GM18508 (cell line): ENCODE results near the gene SPATC1L.
"Not testable (repeated sequence)": the region's sequence is repeated elsewhere in the genome, so short reads cannot be mapped to it uniquely, and the experiment has no call there.

Experiments used
- ATAC-seq: cut with Tn5 transposase; IDR thresholded peaks from one replicate; pipeline ENCODE4 v1.9.1; 2021; ENCODE audit warnings: moderate number of reproducible peaks; ENCODE audit not compliant: insufficient read depth, unreplicated experiment

Gene SPATC1L

DNA sequence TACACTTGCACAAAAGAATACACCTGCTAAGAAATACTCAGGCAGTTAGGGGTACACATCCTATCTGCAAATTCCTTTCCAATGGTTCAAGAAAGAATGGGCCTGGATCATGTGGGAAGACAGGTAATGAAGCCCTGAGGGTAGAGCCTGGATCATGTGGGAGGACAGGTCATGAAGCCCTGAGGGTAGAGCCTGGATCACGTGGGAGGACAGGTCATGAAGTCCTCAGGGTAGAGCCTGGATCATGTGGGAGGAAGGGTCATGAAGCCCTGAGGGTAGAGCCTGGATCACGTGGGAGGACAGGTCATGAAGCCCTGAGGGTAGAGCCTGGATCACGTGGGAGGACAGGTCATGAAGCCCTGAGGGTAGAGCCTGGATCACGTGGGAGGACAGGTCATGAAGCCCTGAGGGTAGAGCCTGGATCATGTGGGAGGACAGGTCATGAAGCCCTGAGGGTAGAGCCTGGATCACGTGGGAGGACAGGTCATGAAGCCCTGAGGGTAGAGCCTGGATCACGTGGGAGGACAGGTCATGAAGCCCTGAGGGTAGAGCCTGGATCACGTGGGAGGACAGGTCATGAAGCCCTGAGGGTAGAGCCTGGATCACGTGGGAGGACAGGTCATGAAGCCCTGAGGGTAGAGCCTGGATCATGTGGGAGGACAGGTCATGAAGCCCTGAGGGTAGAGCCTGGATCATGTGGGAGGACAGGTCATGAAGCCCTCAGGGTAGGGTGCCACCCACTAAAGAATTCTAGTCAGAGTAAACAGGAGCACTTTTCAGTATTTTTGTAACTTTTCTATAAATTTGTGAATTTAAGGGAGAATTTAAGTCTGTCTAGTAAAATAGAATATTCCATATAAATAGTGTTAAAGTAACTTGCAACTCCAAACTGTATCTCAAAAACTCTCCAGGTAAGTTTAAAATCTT is 16.9 kb upstream of the SPATC1L start:
- ATAC-seq, result not testable (repeated sequence)

DNA sequence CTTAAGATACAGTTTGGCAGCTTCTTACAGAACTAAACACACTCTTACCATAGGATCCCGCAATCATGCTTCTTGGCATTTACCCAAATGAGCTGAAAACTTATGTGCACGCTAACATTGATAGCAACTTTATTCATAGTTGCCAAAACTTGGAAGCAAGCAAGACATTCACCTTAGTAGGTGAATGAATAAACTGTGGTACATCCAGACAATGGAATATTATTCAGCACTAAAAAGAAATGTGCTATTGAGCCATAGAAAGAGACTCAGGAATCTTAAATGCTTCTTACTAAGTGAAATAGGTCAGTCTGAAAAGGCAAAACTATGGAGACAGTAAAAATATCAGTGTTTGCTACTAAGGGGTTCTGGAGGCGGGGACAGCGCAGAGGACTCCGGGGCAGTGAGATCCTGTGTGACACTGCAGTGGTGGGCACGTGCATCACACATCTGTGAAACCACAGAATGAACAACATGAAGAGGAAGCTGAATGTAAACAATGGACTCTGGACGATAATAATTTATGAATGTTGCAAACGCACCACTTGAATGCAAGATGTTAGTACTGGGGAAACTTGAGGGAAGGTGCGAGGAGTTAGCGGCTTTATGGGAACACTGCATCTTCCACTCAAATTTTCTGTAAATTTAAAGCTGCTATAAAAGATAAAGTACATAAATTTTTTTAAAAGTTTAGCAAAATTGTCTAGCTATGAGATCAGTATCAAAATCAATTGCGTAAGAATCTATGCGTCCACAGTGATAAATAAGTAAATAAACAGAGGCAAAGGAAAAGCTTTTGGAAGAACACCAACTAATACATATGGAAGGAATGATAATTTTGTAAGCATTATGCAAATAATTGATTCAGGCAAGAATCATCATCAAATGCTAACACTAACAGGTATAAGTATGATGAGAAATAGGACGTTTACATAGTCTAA is 15.4 kb upstream of the SPATC1L start:
- no peak for ATAC-seq

DNA sequence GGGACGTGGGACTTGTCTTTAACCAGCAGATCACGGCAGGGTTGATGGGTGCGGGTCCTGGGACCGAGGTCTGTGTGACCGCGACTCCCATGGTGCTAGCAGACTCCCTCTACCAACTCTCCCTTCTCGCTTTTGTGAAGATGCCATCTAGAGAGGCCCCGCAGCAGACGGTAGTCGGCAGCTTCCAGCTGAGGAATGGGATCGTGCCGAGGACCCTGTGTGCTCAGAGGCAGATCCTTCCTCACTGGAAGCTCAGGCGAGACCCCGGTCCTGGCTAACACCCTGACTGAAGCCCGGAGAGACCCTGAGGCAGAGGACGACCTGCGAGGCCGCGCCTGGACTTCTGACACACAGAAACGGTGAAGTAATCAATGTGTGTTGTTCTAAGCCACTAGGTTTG is 12.5 kb upstream of the SPATC1L start:
- no peak for ATAC-seq

DNA sequence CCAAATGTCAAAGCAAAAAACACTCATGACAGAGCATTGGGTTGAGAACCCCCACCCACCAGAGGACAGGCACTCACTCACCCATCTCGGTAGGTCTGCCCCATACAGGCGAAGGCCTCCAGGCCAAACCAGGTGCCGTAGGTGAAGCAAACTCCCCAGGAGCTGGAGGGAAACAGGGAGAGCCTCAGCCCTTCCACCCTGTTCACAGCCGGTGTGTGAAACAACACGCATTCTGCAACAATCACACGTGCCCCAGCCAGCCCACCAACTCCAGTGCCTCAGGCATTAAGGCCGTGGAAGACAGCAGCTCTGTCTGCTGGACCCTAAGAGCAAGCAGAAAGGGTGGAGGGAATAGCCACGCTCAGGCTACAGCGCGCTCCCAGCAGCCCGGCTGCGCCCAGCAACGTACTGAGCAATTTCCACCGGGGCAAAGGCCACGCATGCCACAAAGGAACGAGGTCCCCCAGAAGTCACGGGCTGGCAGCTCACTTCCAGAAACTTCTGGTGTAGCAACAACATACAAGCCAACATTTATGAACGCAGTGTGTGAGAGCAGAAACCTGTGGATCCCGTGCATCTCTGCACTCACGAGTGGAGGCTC is 11.4 kb upstream of the SPATC1L start:
- ATAC-seq, result no peak

DNA sequence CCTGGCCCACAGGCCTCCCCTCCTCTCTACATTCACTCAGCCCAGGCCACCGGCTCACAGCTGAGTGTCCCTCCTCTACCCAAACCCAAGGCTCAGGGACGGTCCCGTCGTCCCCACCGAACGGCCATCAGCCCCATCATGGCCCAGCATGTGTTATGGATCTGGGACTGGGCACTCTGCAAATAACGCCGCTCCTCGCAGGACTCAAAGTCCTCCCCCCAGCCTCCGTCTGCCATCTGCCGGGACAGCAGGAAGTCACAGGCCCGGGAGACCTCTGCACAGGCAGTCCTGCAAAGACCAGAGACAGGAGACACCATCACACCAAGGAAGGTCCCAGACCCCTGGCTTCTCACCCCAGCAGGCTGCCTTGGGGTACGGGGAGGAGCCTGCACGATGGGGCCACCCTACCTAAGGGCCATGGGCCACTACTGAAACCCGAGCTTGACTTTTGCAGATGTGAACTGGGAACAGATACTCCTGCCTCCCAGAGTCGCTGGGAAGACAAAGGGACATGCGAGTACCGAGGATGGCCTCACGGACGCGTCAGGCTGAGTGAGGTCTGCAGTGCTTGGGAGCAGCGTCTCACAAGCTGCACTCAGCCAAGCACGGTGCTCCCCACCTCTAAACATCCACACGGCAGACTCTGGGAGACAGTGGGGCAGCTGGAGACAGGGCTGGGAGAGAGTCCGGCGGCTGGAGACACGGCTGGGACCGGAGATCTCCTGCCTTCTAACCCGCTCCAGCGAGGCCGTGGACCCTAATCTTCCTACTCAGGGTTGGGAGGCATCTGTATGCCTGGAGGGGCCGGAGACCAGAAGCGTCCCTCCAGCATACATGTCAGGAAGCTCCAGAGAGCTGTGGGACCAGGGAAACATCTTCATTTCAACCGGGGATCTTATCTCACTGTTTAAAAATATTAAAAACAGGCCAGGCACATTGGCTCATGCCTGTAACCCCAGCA is 10.4 kb upstream of the SPATC1L start:
- ATAC-seq, result no peak

DNA sequence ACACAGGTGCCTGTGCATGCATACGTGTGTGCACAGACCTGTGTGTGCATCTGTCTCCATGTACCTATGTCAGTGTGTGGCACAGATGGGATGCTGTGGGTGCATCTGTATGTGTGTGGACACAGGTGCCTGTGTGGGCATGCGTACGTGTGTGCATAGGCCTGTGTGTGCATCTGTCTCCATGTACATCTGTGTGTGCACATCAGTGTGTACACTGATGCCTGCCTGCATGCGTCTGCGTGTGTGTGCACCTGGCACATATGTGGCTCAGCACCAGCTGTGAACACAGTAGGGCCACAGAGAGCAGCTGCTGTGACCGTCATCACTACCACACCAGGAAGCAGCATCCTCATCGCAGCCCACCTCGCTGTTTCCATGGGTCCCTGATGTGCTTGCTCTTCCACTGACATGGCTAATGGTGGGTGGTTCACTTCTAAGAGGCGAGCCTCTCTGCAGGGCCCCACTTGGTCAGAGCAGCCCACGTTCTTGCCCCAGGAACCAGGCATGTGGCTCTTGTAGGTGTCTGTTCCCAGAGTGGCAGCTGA is 9.6 kb upstream of the SPATC1L start:
- ATAC-seq, result no peak

DNA sequence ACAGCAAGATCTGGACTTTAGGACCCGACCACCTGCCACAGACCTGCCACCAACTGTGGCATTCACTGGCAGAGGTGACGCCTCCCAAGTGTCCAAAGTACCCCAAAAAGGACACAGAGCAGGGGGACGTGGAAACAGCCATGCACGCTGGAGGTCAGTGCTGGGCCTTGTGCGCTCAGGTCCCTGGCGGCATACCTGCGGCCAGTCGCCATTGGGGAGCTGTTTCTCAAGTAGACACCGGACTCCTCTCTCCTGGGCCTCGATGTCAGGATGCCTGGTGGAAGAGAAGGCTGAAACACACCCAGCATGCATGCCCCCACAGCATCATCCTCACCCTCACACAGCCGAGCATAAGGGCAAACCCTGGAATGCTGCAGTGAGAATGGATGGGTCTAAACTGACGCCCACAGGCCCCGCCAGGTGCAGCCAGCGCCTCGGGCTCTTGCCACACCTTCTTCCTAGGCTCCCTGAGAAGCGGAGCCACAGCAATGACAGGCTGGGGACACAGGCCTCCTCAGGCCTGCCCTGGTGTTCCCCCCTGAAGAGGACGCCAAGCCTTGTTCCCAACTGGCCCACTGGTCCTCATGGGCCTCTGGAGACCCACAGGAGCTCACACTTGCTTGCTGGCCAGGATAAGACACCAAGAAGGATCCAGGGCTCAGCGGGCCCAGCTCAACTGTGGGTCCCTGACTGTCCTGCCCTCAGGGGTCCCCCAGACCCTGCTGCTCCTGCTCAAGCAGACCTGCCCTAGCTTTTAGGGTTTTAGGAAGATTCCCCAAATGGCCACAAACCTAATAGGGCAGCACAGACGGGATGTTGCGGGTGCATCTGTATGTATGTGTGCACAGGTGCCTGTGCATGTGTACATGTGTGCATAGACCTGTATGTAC is 7.7 kb upstream of the SPATC1L start:
- no peak for ATAC-seq

DNA sequence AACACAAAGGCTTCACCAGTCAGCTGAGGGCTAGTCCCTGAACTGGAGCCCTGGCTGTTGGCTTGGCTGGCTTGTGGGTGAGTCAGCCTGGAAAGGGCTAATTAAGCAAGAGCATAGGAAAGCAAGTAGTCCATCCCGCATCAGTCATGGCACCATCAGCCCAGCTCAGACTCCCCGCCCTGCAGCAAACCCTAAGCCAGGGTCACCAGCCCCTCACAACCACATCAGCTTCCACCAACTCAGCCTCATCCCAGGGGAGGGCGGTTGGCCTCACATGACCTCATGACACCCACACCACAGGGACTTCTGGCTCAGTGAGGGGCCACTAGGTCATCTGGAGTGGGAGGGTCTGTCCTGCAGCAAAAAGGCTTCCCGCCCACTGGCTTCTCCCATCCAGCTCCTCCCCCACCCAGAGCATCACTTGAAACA is 7.0 kb upstream of the SPATC1L start:
- ATAC-seq, result no peak

DNA sequence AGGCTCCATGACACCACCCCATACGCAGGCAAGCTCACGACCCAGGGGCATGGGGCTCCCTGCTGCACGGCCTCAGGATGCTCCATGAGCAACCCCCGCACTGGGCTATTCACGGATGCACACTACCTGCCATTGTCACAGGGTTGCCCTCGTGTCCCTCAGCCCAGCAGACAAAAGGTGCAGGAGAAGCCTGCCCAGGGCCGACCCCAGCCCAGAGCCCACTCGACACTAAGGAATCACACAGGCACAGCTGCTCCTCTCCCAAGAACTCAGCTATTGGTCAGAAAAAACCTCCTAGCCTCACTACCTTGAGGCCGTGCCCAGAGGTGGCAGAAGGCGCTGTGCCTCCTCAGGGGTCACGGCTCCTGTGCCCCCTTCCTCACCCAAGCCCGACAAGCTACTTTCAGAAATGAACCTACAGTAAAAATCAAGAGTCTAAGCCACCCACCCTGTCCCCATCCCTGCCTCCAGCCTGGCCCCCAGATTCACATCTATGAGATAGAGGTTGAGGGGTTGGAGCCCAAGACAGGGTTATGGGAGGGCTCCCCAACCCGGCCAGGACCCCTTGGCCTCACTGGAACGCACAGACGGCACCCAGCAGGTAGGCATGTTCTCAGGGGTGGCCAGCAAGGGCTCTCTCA is 6.4 kb upstream of the SPATC1L start:
- ATAC-seq, result no peak

DNA sequence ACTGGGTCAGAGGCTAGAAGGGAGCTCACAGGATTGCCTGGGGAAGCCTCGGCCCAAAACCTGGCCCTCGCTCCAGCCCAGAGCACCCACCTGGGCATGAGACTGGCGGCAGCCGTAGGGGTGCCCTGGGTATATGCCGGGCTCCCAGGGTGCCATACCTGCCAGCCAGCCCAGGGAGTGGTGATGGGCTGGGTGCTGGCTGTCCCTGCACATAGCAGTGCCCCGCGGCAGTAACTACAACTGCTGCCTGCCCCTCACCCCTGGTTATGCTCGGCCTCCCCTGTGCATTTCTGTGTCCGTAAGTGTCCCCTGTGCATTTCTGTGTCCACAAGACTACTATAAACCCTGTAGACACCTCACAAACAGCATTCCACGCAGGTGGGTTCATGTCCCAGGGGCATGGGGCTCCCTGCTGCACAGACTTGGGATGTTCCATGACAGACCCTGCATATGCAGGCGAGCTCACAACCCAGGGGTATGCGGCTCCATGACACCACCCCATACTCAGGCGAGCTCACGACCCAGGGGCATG is 5.8 kb upstream of the SPATC1L start:
- no peak for ATAC-seq

DNA sequence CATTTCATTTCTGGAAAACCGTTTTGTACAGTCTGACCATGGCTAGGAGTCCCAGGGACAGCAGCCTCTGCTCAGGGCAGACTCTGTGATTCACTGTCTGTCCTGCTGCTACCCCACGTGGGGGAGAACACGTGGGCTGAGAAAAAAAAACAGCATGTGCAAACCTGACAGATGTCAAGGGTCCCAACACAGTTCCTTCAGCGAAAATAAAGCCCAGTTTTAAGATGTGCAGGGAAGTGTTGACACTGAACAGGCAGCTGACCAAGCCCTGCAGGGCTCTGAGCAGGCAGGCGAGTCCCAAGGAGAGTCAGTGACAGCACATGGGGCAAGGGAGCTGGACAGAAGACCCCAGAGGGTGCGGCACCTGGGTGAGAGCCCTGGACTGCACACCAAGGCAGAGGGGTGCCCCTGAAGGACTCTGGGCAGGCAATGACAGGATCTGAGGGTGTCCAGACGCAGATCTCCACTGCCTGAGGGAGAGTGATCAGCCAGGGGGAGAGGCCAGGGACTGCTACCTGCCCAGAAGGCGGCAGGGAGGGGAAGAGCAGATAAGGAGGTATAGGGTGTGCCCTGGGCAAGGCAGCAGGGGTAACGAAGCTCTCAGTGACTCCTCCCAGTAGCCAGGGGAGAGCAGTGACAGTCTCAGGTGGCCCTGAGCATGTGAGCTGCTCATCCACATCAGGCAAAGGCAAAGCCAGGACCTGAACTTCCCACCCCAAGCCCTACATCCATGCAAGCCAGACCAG is 5.1 kb upstream of the SPATC1L start:
- no peak for ATAC-seq

DNA sequence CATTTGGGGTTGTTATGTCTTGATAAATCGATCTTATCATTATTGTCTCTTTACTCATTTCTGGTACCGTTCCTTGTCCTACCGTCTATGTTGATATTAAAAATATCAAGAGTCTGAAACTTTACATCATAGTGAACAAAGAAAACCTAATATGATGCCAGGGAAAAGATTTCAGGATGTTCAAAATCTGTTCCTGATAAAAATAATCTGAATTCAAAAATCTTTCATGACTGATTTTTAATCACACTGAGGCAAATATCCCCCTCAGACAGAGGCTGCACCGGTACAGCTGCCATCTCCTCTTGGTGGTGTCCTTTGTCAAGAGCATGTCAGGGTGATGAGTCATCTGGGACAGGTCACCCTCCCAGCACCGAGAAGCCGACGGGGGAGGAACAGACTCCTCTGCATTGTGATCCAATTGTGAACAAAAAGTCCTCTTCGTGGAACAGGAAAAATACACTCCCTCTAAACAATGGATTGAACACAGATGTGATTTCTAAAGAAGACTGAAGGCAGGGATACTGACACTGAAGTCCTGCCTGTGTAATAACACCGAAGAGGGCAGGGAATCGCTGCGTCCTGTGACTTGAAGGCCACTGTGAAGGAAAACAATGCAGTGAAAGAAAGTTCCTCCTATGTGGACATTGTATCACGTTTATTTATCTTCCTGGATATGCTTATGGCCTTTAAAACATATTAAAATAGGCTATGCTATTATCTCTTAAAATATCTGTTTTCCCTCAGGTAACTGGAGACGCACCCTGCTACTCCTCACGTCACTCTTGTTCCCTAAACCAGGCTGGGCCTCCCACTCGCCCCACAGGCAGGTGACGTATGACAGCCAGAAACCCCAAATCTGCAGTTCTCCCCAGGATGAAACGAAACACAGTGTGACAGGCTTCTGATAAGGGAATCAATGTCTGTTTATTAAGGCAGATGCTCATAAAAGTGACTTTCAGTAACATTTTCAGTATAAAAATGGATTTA is 4.3 kb upstream of the SPATC1L start:
- no peak for ATAC-seq

DNA sequence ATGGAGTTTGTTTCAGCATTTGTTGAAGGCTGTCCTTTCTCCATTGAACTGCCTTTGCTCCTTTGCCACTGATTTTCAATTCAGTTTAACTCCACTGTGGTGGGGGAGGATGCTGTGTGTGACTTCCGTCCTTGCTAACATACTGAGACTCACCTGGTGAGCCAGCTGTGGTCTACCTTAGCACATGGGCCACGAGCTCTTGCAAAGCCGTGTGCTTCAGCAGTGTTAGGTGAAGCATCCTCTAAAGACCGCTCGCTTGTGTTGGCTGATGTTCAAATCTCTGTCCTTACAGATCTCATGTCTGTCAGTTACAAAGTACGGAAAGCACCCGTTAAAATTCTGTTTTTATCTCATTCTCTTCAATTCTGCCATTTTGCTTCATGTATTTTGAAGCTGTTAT is 3.6 kb upstream of the SPATC1L start:
- ATAC-seq, result no peak

DNA sequence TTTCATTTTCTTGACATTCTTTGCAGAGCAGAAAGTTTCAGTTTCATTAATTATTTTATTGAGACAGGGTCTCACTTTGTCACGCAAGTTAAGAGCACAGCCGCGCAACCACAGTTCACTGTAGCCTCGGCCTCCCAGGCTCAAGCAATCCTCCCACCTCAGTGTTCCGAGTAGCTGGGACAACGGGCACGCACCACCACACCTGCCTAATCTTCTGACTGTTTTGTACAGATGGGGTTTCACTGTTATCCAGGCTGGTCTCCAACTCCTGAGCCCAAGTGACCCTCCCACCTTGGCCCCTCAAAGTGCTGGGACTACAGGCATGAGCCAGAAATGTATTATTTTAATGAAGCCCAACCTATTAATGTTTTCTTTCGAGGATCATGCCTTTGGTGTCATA is 3.0 kb upstream of the SPATC1L start:
- ATAC-seq, result no peak

DNA sequence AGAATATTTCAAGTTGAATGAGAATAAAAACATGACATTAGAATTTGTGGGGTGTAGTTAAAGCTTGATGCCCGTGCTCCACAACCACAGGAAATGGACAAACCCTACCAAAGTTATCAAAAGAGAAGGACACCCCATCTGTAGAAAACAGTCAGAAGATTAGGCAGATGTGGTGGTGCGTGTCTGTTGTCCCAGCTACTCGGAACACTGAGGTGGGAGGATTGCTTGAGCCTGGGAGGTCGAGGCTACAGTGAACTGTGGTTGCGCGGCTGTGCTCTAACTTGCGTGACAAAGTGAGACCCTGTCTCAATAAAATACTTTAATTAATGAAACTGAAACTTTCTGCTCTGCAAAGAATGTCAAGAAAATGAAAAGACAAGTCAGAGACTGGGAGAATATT is 1.5 kb upstream of the SPATC1L start:
- no peak for ATAC-seq
